Gastrocnemius medialis (tissue), 4 donors: ENCODE measurements around the gene HIVEP2. TPM values are rescaled to one million over a fixed set of nuclear protein-coding genes. Genes with fewer than 3 reads are reported as not detected.

Experiments used
- ATAC-seq, 2 donors: fragments of 150-250 bp; one replicate each; pipeline ENCODE4 v1.9.1; 2016
- DNase-seq, 2 donors: peaks; one replicate each; pipeline ENCODE4 v3.0.0-alpha.2; 2019
- H3K27ac ChIP-seq, 4 donors: fragments of 200-600 bp; sonication (generic); 1 replicate in 1 of 4; 2 replicates in 3 of 4; pipeline ENCODE4 v1.5.1; 2016 to 2018; ENCODE audit warnings: mild to moderate bottlenecking in 2 of 4, moderate library complexity in 1 of 4
- H3K27me3 ChIP-seq, 3 donors: fragments of 200-600 bp; sonication (generic) in 2 of 3; 1 replicate in 1 of 3; 2 replicates in 2 of 3; pipeline versions ENCODE4 v1.5.1 to v1.6.0; 2016 to 2019; ENCODE audit warnings: mild to moderate bottlenecking in 1 of 3, moderate library complexity in 1 of 3
- H3K36me3 ChIP-seq, 2 donors: fragments of 200-600 bp; sonication (generic) in 1 of 2; one replicate each; pipeline ENCODE4 v1.5.1; 2017 to 2018
- H3K4me1 ChIP-seq, 2 donors: fragments of 200-600 bp; sonication (generic) in 1 of 2; one replicate each; pipeline ENCODE4 v1.5.1; 2016 to 2017; ENCODE audit warnings: mild to moderate bottlenecking in 2 of 2
- H3K4me3 ChIP-seq, 4 donors: fragments of 200-600 bp; sonication (generic) in 3 of 4; 1 replicate in 1 of 4; 2 replicates in 3 of 4; pipeline ENCODE4 v1.5.1; 2016 to 2019; ENCODE audit warnings: mild to moderate bottlenecking in 2 of 4
- H3K9me3 ChIP-seq, 3 donors: fragments of 200-600 bp; sonication (generic) in 2 of 3; 1 replicate in 1 of 3; 2 replicates in 2 of 3; pipeline ENCODE4 v1.5.1; 2016 to 2019
- POLR2A ChIP-seq, 2 donors: fragments of 450-650 bp; IDR thresholded peaks; one replicate each; pipeline ENCODE4 v1.6.1; 2017; ENCODE audit warnings: antibody characterized with exemption in 2 of 2, mild to moderate bottlenecking in 2 of 2, moderate library complexity in 2 of 2
- in situ Hi-C, 4 donors: fragments of 200-750 bp; cut with MboI; loops; one replicate each; pipeline versions ENCODE4 v1.15.0 to v1.8.0; 2017; ENCODE audit warnings: low sequenced_read_pairs in 4 of 4
- intact Hi-C: fragments of 100-400 bp; cut with DNase I; formaldehyde crosslinking; loops from one replicate; pipeline ENCODE4 v1.15.1; 2023; ENCODE audit warnings: low total_unique reads
- total RNA-seq, 4 donors: library from RNA; depleted of rRNA; stranded (reverse); fragments of >200 nt; gene quantifications; one replicate each; pipeline versions ENCODE4 v1.1.0 to v1.2.3, GENCODE V29; 2016
- TF ChIP-seq, protein P1 (sequence below), 5 experiments: fragments of 450-650 bp in 3 of 5; fragments of 200-600 bp in 2 of 5; sonication (generic) in 2 of 5; IDR thresholded peaks in 4 of 5; conservative IDR thresholded peaks in 1 of 5; 1 replicate in 4 of 5; 2 replicates in 1 of 5; pipeline ENCODE4 v1.5.1; 2016 to 2019; ENCODE audit warnings: antibody characterized with exemption in 5 of 5, mild to moderate bottlenecking in 3 of 5, moderate library complexity in 3 of 5

The HIVEP2 gene
- total RNA-seq, 4 donors from 2014 or later, result 15.9 to 29.4 (median 25.3) TPM

DNA sequence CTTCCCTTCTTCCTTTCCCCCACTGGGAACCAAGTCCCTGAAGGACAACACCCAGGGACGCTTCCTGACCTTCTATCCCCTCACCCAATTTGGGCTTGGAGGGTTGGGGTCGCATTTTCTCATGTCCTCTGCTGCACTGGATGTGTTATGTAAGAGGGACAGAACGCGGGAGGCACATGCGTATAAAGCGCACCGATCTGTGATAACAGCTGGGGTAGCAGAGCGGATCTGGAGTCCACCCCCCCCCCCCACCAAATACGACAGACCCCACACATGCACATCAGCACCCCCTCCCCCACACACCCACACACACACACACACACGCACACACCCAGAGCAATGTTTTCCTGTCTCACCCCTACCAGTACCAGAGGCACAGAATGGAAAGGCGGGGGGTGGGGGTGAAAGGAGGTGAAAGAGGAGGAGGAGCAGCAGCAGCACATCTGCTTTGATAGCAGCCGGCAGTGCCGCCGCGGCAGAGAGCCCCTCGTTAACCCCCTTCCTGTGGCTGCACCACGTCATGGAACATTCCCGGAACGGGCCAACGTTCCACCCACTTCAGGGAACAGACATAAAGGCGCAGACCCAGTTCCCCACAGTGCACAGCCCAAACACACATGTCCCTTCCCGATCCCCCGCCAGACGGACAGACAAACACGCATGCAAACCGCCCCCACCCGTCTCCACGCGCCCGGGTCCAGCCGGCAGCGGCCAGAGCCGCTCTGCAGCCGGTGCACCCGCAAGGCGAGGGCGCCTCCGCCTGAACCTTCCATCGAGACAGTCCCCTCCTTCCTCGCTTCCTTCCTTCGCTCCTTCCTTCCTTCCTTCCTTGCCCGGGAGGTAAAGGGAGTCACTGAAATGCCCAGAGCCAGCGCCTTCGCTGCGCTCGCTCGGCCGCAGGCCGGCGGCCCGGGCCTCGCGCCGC is 590 bp downstream of the HIVEP2 start:
- intact Hi-C loops, result loop anchor here (2.0 to 5.0 kb wide), 2 partner anchors 122 to 248 kb away; no protein-coding TSS in a partner anchor
- H3K36me3 ChIP-seq, result no peaks in the 10 kb centered on the region
- in situ Hi-C loops, result loop anchor here in 2 of 4 donors (10.0 to 25.0 kb wide), 4 partner anchors 50 to 110 kb away; no protein-coding TSS in a partner anchor
- no peaks in the 10 kb centered on the region for H3K9me3 ChIP-seq
- H3K27ac ChIP-seq, result peak overlapping the region; percentile 94 to 100 (median 98)
- DNase-seq (peak; percentile 67 to 82), ATAC-seq (peak; percentile 20 to 23)
- H3K4me3 ChIP-seq, result peak overlapping the region; percentile 79 to 89 (median 84)
- TF ChIP-seq POLR2A (IDR thresholded peaks at IDR 0.05), result peak; percentile 39 to 71
- TF ChIP-seq, protein P1, sequence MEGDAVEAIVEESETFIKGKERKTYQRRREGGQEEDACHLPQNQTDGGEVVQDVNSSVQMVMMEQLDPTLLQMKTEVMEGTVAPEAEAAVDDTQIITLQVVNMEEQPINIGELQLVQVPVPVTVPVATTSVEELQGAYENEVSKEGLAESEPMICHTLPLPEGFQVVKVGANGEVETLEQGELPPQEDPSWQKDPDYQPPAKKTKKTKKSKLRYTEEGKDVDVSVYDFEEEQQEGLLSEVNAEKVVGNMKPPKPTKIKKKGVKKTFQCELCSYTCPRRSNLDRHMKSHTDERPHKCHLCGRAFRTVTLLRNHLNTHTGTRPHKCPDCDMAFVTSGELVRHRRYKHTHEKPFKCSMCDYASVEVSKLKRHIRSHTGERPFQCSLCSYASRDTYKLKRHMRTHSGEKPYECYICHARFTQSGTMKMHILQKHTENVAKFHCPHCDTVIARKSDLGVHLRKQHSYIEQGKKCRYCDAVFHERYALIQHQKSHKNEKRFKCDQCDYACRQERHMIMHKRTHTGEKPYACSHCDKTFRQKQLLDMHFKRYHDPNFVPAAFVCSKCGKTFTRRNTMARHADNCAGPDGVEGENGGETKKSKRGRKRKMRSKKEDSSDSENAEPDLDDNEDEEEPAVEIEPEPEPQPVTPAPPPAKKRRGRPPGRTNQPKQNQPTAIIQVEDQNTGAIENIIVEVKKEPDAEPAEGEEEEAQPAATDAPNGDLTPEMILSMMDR (IDR thresholded peaks at IDR 0.05 in 4 of 5, conservative IDR thresholded peaks at IDR 0.05 in 1 of 5), result no peak
- no peaks in the 10 kb centered on the region for H3K27me3 ChIP-seq
- H3K4me1 ChIP-seq, result peaks cover 37 to 49% of the 10 kb centered on the region in 2 donors

DNA sequence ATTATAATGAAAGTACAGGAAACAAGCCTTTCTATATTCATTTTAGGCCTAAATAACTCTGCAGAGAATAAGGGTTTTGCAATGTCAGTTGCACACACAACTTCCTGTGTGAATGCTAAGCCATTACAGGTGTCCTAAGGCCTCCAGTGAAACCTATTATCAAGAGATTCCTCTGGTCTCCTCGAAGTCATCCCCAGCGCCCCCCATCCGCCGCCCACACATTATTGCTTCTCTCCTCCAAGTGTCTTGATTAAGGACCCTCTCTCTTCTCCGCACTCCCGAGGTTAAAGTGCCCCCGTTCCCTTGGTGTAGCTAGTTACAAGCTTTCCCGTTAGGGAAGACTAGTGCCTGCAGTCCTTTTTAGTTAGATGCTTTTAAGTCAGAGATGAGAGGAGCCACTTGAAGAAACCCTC is 1.3 kb downstream of the HIVEP2 start:
- peak overlapping the region; percentile 94 to 100 (median 98) for H3K27ac ChIP-seq
- H3K36me3 ChIP-seq, result no peaks in the 10 kb centered on the region
- H3K4me3 ChIP-seq, result peak overlapping the region; percentile 79 to 89 (median 84)
- in situ Hi-C loops, result loop anchor here in 2 of 4 donors (10.0 to 25.0 kb wide), 4 partner anchors 49 to 111 kb away; no protein-coding TSS in a partner anchor
- H3K4me1 ChIP-seq, result peaks cover 37 to 56% of the 10 kb centered on the region in 2 donors
- H3K9me3 ChIP-seq, result no peaks in the 10 kb centered on the region
- intact Hi-C loops, result loop anchor here (2.0 kb wide), 1 partner anchor 247 kb away; no protein-coding TSS in a partner anchor
- no peak for ATAC-seq
- no peak for DNase-seq
- no peak for TF ChIP-seq POLR2A (IDR thresholded peaks at IDR 0.05)
- TF ChIP-seq, protein P1 (IDR thresholded peaks at IDR 0.05 in 4 of 5, conservative IDR thresholded peaks at IDR 0.05 in 1 of 5), result no peak
- no peaks in the 10 kb centered on the region for H3K27me3 ChIP-seq

GRCh38 chr6:142942805-142943227 is 2.2 kb downstream of the HIVEP2 start:
- peak overlapping the region in 3 of 4 donors; percentile 98 to 100 (median 99) for H3K27ac ChIP-seq
- H3K9me3 ChIP-seq, result no peaks in the 10 kb centered on the region
- intact Hi-C loops (no loop called here), in situ Hi-C loops (loop anchor here in 2 of 4 donors (10.0 to 25.0 kb wide), 4 partner anchors 48 to 112 kb away; no protein-coding TSS in a partner anchor)
- H3K27me3 ChIP-seq, result no peaks in the 10 kb centered on the region
- H3K4me3 ChIP-seq, result no peak overlapping the region
- TF ChIP-seq, protein P1 (IDR thresholded peaks at IDR 0.05 in 4 of 5, conservative IDR thresholded peaks at IDR 0.05 in 1 of 5), result peak; percentile 34 to 58 (median 39)
- TF ChIP-seq POLR2A (IDR thresholded peaks at IDR 0.05), result no peak
- H3K36me3 ChIP-seq, result no peaks in the 10 kb centered on the region
- peaks cover 37 to 61% of the 10 kb centered on the region in 2 donors for H3K4me1 ChIP-seq
- ATAC-seq, result no peak
- no peak for DNase-seq

DNA sequence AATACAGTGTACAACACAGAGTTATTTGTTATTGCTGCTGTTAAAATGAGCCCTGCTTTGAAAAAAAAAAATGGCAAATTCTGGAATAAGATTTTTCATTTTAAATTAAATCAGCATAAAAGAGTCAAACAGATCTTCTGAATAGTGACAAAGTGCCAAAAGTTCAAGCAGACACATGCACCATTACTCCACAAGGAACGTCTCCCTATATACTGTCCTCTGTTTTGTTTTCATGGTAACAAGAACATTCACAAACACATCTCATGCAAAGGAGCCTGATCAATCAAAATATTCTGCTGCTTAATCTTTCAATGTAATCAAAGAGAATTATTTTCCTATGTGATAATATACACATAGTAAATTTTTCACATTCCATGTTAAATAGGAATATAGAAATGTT is 2.7 kb downstream of the HIVEP2 start:
- peaks cover 40 to 66% of the 10 kb centered on the region in 2 donors for H3K4me1 ChIP-seq
- H3K27ac ChIP-seq, result peak overlapping the region in 2 of 4 donors; percentile 98 to 100
- no peak overlapping the region for H3K4me3 ChIP-seq
- intact Hi-C loops (no loop called here), in situ Hi-C loops (loop anchor here in 2 of 4 donors (10.0 to 25.0 kb wide), 4 partner anchors 47 to 113 kb away; no protein-coding TSS in a partner anchor)
- no peaks in the 10 kb centered on the region for H3K36me3 ChIP-seq
- ATAC-seq, result no peak
- no peaks in the 10 kb centered on the region for H3K9me3 ChIP-seq
- no peak for DNase-seq
- no peaks in the 10 kb centered on the region for H3K27me3 ChIP-seq
- no peak for TF ChIP-seq POLR2A (IDR thresholded peaks at IDR 0.05)
- TF ChIP-seq, protein P1 (IDR thresholded peaks at IDR 0.05 in 4 of 5, conservative IDR thresholded peaks at IDR 0.05 in 1 of 5), result no peak
